ENCODE data around the gene SLC30A7.
"Not testable (repeated sequence)": the region's sequence is repeated elsewhere in the genome, so short reads cannot be mapped to it uniquely, and the experiment has no call there.

Gene SLC30A7

DNA sequence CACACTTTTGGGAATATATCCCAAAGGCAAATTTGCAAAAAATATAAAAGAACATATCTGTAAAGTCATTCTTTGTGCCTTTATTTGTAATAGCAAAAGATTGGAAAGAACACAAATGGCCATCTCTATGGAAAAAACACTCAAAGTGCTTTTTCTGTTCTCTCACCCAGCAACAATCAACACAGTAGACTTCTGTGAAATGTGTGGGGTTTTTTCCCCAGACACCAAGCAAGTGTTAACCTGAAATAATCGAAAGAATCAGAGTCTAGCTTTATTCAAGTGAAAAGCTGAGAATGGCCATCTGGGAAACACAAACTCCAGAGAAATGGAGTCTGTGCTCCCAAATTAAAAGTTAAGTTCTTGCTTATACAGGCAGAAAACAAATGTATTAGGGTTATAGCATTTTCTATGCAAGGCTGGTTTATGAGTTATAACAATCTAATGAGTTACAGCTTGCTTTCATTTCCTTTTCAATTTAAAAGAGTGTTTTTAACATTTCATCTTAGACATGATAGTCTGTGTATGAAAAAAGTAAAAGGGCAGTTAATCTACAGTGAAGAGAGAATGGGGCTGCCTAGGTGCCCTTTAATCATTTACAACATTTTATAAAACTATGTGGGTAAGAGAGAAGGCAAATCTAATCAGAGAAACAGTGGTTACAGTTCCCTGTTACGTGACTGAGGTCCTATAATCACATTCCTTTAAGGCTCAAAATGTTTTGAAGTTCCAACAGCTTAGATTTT lies 46.6 kb downstream of the SLC30A7 start:
- DNase-seq: no peak

DNA sequence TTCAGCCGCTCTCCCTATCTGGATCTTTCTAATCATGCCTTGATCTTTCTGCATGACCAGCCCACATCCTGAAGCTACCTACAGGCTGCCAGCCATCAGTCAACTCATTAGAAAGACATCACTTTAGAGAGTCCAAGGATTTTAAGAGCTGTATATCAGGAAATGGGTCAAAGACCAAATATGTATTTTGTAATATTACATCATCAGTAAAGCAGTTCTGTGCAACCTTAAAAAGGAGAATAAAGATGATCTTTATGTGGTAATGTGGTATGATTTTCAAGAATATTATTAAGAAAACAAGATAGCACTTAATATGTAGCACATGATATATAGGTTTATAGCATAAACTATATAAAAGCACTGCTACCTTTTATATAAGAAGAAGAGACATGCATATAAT lies 47.6 kb downstream of the SLC30A7 start:
- no peak for DNase-seq

DNA sequence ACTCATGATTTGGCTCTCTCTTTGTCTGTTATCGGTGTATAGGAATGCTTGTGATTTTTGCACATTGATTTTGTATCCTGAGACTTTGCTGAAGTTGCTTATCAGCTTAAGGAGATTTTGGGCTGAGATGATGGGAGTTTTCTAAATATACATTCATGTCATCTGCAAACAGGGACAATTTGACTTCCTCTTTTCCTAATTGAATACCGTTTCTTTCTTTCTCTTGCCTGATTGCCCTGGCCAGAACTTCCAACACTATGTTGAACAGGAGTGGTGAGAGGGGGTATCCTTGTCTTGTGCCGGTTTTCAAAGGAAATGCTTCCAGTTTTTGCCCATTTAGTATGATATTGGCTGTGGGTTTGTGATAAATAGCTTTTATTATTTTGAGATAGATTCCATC lies 50.2 kb downstream of the SLC30A7 start:
- DNase-seq: not testable (repeated sequence)

DNA sequence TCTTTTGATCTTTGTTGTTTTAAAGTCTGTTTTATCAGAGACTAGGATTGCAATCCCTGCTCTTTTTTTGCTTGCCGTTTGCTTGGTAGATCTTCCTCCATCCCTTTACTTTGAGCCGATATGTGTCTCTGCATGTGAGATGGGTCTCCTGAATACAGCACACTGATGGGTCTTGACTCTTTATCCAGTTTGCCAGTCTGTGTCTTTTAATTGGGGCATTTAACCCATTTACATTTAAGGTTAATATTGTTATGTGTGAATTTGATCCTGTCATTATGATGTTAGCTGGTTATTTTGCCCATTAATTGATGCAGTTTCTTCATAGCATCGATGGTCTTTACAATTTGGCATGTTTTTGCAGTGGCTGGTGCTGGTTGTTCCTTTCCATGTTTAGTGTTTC lies 51.9 kb downstream of the SLC30A7 start:
- DNase-seq: not testable (repeated sequence)

DNA sequence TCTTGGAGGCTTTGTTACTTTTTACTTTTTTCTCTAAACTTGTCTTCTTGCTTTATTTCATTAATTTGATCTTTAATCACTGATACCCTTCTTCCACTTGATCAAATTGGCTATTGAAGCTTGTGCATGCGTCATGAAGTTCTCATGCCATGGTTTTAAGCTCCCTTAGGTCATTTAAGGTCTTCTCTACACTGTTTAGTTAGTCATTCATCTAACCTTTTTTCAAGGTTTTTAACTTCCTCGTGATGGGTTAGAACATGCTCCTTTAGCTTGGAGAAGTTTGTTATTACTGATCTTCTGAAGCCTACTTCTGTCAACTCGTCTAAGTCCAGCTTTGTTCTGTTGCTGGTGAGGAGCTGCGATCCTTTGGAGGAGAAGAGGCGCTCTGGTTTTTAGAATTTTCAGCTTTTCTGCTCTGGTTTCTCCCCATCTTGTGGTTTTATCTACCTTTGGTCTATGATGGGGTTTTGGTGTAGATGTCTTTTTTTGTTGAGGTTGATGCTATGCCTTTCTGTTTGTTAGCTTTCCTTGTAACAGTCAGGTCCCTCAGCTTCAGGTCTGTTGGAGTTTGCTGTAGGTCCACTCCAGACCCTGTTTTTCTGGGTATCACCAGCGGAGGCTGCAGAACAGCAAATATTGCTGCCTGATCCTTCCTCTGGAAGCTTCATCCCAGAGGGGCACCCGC lies 53.0 kb downstream of the SLC30A7 start:
- not testable (repeated sequence) for DNase-seq

DNA sequence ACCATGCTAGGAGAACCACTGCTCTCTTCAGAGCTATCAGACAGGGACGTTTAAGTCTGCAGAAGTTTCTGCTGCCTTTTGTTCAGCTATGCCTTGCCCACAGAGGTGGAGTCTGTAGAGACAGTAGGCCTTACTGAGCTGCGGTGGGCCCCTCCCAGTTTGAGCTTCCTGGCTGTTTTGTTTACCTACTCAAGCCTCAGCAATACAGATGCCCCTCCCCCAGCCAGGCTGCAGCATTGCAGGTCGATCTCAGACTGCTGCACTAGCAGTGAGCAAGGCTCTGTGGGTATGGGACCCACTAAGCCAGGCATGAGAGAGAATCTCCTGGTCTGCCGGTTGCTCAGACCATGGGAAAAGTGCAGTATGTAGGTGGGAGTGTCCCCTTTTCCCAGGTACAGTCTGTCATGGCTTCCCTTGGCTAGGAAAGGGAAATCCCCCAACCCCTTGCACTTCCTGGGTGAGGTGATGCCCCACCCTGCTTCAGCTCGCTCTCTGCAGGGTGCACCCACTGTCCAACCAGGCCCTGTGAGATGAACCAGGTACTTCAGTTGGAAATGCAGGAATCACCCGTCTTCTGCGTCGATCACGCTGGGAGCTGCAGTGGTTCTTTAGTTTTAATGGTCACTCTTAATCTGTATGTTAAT lies 53.7 kb downstream of the SLC30A7 start:
- not testable (repeated sequence) for DNase-seq

DNA sequence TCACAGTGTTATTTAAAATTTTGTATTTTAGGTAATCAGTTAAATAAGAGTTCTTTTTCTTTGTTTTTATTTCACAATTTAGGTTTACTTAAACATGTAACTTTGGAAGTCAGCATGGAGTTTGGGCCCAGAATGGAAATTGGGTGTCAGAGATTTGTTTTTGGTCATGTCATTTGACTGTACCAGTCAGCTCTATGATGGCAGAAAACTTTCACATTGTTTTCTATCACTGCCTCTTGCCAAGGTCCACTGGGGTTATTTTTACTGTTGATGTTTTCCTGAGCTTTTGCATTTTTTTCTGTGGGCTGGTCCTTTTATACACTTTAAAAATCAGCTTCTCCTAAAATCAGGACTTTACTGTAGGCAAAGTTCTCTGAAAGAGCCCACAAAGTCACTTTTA lies 54.4 kb downstream of the SLC30A7 start:
- no peak for DNase-seq

DNA sequence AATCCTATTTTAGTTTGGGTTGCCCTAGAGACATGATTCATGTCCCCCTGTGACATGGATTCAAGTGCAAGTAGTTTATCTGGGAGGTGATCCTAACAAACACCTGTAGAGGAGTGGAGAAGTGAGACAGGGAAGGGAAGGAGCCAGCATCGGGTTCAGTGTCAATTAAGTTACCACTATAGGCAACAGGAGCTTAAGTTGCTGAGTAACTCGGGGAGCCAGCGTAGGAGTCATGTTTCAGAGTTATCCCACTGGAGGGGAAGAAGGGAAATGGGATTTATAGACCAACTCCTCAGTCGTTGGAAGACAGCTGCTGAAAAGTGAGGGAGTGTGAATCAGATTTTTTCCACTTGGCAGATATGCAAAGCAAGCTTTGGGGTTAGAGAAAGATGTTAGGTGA lies 54.9 kb downstream of the SLC30A7 start:
- no peak for DNase-seq

DNA sequence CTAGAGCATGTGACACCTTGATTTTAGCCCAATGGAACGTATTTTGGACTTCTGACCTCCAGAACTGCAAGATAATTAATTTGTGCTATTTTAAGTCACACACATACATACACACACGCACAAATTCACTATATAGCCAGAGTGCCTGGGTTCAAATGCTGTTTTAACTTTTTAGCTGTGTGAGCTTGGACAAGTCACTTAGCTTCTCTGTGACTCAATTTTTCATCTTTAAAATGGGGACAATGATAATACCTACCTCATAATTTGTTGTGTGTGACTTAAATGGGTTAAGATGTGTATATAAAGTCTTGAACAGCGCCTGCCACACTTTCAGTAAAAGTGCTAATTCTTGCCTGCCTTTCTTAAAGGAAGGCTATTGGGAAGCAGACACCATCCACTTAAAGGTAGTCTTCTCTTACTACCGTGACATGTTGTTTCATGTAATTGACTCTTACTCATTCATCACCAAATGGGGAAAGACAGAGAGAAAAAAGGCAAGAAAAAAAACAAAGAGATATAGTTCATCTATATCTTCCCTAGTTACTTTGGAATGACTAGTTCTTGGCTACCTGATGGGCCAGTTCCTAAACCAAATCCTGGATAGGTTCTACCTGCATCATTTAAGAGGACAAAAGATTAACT lies 56.3 kb downstream of the SLC30A7 start:
- no peak for DNase-seq

DNA sequence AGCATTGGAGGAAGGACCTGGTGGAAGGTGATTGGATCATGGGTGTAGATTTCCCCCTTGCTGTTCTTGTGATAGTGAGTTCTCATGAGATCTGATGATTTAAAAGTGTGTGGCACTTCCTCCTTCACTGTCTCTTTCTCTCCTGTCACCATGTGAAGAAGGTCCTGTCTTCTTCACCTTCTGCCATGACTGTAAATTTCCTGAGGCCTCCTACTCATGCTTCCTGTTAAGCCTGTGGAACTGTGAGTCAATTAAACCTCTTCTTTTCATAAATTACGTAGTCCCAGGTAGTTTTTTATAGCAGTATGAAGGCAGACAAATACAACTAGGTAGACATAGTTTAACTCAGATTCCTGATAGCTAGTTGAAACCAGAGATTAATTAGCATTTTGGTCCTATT lies 57.1 kb downstream of the SLC30A7 start:
- not testable (repeated sequence) for DNase-seq

DNA sequence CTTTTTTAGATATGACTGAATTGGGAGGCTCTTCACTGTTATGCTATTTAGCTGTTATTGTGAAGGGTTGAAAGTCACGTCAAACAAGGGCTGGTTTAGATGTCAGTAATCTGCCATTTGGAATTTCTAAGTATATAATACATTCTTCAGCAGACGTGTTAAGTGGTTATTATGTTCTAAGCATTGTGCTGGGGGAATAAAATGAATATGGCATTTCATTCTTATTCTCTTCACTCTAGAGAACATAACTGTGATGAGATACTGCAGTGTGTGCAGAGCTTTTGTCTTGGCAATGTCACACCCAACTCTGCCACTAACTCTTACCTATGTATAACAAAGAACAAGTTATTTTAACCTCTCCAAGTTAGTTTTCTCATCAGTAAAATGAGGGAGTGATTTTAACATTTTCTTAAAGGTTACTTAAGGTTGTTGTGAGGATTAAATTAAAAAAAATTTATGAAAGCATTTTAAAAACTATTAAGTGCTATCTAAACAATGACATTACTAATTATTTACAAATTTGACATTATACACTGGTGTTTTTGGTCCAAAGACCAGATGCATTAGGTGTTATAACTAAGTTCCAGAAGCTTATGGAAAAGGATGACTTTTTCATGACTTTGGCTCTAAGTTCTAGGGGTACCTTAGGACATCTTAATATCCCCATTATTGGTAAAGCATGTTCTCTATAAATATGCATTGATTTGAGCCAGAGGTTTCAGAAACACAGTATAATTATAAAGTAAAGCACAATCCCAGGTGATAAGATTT lies 58.3 kb downstream of the SLC30A7 start:
- DNase-seq: no peak

DNA sequence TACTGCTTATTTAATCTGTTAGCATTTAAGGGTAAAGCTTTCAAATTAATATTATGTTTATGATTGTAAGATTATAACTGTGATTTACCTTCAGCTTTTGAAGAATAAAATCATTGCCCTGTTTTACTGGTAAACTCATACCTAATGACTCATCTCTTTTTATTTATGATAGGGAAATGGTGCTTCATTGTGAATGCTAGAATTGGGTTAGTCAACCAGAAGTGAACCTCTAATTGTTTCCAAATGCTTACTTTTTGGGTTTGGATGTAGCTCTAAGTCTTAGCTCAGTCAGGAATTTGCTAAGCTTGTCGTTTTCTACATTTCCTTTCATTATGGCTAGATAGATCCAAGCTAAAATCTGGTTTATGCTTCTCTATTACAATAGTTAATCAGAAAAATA lies 59.4 kb downstream of the SLC30A7 start:
- peak; percentile 67 for DNase-seq

DNA sequence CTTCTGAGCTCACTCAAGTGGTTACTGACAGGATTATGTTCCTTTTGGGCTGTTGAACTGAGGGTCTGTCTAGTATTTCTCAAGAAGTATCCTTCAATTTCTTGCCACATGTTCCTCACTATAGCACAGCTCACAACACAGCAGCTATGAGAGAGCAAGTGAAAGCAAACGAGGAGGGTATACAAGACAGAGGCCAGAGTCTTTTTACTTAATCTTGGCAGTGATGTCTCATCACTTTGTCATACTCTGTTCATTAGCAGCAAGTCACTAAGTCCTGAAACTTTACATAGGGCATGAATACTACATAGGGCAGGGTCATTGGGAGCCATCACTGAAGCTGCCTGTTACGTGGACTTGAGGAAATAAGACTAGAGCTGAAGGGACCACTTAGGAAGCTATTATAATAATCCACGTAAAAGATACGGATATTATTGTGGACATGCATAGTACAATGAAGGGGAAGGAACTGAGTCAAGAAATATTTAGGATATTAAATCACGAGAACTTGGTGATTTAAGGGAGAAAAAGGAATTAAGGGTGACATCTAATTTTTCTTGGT lies 63.7 kb downstream of the SLC30A7 start:
- DNase-seq: no peak

DNA sequence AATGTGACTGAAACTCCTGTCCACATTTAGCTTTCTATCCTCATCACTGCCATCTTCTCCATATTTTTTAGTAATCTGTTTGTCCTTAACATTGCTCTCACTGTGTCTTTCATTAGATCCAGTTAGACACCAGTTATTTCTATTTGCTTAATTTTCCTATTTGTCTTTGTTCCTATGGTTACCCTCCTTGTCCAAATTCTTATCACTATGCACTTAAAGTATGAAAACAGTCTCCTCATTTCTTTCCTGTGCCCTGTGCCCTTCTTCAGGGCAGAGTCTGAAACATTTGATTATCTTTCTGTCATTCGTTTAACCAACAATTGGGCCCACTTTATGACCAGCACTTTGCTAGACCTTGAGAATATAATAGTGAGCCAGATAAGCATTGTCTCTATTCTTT lies 64.2 kb downstream of the SLC30A7 start:
- no peak for DNase-seq

DNA sequence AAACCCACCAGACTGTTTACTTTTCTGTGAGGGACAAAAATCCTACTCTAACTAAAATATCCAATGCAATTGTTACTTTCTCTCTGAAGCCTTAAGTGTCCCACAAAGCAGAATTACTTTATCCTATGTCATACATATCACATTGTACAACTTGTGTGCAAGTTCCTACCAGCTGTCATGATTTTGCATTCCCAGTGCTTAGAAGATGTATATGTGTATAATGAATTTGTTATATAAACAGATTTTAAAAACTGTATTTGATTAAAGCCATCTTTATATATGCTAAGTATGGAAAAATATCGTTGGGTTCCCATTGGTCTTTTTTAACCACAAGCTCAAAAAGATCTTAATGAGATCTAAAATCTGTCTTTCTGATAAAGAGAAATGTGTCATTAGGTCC lies 72.7 kb downstream of the SLC30A7 start:
- no peak for DNase-seq

DNA sequence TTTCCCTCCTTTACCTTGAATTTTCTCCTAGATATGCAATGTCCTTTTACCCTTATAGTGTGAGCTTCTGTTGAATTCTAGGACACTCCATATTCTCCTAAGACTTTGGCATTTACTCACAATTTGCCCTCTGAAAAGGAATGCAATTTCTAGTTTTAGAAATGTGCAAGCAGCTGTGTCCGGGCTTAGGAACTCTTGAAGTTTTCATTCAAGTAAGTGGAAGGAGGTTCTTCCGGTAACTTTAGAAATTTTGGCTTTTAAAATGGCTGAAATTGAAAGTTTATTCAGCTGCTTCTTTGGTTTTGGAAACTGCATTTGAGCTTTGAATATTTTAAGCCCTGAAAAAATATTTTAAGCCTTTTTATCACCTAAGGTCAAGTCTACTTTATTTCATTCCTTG lies 73.4 kb downstream of the SLC30A7 start:
- DNase-seq: no peak

DNA sequence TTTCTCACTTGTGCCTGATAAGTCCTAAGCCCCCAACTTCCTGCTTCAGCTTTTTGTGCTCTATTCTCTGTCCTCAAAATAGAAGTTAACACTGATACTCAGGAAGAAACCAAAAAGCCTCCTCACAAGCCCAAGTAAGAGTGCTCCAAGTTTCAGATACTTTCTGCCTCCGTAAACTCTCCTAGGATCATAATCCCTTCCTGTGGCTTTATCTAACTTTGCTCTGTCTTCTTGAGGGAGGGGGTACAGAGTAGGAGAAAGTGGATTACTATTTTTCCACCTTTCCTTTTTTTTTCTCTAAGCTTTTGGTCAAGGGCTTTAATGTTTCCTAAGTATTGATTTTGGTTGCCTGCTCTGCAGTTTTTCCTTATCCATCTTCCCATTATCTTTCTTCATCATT lies 75.1 kb downstream of the SLC30A7 start:
- DNase-seq: no peak

DNA sequence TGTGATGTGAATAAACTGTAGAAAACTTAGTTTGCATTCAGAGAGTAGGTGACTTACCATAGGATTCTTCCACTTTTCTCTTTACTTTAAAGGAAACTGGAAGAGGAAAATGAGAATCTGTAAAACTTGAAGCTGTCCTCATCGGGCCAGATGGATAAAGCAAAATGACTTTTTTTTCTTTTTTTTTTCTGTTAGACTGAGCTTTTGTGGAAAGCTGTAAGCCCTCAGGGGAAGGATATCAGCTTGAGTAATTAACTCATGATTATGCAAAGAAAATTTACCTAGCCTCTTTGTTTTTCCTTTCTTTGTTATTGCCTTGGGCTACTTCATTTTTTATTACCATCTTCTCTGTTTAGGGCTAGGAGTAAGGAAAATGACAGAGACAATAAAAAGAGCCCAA lies 76.3 kb downstream of the SLC30A7 start:
- DNase-seq: no peak

DNA sequence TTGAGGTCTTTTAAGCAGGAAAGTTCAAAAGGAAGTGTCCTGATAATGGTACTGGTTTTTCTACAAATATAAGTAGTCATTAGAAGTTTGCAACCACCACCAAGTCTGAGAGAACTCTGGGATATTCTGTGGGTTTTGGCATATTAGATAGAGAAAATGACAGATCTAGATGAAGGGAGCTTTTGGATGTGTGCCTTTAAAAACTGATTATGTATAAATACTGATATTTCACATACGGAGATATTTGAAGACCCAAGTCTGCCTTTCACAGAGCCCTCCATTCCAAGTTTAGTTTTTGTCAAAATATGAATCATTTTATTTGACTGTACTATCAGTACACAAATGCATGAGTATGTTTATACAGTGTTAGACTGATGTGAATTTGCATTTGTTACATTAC lies 81.0 kb downstream of the SLC30A7 start:
- no peak for DNase-seq

DNA sequence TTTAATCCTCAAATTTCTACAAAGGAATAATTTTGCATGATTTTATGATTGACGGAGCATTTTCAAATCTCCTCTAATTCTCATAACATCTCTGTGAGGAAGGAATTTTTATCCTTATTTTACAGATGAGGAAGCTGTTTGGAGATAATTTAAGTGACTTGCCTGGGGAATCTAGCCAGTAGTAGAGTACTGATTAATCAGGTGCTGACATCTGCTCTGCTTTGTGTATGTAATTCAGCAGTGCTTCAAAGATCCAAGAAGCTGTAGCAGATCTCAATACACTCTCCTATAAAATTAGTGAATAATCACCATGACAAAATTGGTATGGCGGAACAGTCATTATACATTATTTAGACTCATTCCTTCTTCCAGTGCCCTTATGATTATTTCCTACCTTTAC lies 83.7 kb downstream of the SLC30A7 start:
- no peak for DNase-seq

DNA sequence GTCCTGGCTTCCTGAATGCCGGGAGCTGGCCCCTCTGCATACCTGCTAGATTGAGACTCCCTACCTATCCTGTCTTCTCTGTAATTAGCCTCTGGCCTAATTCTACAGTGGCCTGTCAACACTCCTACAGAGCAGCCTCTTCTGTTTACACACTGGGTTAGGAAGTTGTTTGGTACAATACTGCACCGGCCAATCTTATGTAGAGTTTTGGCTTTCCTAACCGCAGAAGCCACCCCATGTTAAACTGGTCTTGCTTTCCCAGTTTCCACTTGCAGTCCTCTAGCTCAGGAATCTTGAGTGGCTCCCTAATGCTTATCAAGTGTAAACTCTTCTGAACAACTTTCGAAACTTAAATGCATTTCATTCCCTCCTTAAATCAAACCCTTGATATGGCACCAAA lies 86.9 kb downstream of the SLC30A7 start:
- no peak for DNase-seq

DNA sequence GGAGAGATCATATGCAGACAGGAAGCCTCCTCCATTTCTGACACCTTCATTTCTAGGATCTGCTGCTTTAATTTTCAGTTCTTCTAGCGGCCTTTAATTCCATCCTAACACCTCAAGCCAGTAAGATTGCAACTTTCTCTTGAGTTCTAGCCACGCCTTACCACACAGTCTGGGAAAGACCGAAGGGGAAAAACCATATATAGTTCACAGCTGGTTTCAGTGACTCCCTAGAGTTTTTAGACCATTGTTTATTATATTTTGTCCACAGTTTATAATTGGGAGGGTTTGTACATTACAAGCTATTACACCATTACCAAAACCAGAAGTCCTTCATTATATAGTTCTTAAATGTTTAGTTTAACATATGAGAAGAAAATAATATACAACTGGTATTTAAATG lies 92.2 kb downstream of the SLC30A7 start:
- DNase-seq: no peak
